Peyer's patch (tissue), 4 donors: ENCODE measurements around the gene YARS1.
A peak's percentile ranks its signal among the peaks of the same experiment; 100 is the strongest.

Experiments
- CTCF ChIP-seq, 6 experiments: fragments of 450-650 bp in 4 of 6; fragments of 200-600 bp in 2 of 6; sonication (generic) in 1 of 6; IDR thresholded peaks; one replicate each; pipeline ENCODE4 v1.5.1; 2017 to 2019; ENCODE audit warnings: antibody characterized with exemption in 6 of 6, mild to moderate bottlenecking in 3 of 6, moderate library complexity in 1 of 6
- POLR2A ChIP-seq, 2 donors: fragments of 450-650 bp; IDR thresholded peaks; one replicate each; pipeline ENCODE4 v1.5.1; 2017; ENCODE audit warnings: antibody characterized with exemption in 2 of 2, mild to moderate bottlenecking in 2 of 2, moderate library complexity in 2 of 2

- TF ChIP-seq CTCF (IDR thresholded peaks at IDR 0.05) (peak in 4 of 6 experiments; percentile 9 to 44 (median 40)), POLR2A (IDR thresholded peaks at IDR 0.05) (peak in 1 of 2 donors; percentile 32)
These were observed 75.6 kb downstream of the YARS1 start for GRCh38 chr1:32741413-32742198.
